Measurements from ENCODE around the gene KCTD17.
"Not testable (repeated sequence)": the region's sequence is repeated elsewhere in the genome, so short reads cannot be mapped to it uniquely, and the experiment has no call there.

Gene KCTD17

DNA sequence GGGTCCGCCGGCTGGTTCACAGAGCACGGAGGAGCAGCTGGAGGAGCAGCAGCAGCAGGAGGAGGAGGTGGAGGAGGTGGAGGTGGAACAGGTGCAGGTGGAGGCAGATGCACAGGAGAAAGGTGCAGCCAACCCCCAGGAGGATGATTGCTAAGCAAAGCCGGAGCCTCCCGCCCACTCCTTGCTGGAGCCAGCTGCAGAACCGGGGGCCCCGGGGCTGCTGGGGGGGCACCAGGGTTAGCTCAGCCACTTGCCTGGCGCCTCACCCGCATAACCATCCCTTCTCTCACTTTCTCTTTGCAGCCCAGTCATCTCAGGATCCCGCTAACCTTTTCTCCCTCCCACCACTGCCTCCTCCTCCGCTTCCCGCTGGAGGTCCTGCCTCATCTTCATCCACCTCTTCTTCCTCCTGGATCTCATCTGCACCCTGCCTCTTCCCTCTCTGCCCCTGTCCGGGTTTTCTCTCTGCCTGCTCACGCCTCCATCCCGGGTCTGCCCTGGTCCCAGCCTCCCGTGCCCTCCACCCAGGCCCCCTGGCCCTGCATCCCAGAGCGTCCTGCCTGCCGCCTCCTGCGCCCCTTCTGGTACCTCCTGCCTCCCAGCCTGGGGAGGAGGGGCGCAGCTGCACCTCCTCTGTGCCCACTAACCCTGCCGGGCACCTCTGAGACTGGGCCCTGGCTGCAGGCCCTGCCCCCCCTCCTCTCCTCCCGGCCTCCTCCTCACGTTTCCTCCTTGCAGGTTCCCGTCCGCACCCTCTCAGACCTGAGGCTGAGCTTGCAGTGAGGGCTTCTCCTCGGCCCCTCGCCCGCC, 9.5 kb downstream of the KCTD17 start:
- FAIRE-seq (no peak), DNase-seq (ENCODE audit: low spot score) (no peak)

DNA sequence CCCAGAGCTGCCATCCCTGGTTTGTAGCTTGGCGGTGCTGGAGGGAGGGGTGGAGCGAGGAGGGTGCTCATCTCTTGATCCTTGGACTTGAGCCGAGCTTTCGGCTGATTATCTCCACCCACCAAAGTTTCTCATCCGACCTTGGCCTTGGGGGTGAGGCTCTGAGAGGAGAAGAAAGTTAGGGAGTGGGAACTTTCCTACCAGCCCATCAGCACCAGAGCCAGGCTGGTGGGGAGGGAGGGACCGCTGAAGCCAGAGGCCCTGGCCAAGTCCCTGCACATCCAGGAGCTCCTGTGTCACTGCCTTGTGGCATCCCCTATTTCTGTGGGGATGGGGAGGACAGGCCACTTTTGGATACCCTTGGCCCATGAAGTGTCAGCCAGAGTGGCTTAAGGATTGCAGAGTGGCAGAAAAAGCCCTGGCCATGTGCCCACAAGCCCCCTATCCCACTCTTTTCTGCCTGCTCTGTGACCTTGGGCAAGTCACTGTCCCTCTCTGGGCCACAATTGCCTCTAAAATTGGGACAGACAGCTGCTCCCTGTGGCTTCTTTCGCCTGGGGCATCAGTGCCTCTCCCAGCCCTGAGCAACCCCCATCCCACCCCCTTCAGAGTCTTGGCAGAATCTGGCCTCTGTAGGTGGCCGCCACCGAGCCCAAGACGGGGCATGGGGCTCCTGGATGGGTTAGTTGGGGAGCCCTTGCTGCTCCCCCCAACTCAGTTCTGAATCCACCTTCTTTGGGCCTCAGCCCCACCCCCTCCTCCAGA, 10.3 kb downstream of the KCTD17 start:
- FAIRE-seq (no peak), DNase-seq (ENCODE audit: low spot score) (no peak)

DNA sequence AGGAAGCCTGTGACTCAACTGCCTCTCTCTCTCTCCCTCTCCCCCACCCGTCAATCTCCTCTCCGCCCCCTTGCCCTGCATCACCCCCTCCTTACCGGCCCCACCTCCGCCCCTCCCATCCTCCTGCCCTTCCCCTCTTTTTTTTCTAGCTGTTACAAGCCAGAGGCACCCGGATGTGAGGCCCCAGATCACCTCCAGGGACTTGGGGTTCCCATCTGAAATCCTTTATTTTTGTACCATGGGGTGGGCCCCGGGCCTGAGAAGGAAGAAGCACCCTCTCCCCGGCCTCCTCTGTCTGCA, 10.8 kb downstream of the KCTD17 start:
- FAIRE-seq, result no peak
- no peak for DNase-seq (ENCODE audit: low spot score)

DNA sequence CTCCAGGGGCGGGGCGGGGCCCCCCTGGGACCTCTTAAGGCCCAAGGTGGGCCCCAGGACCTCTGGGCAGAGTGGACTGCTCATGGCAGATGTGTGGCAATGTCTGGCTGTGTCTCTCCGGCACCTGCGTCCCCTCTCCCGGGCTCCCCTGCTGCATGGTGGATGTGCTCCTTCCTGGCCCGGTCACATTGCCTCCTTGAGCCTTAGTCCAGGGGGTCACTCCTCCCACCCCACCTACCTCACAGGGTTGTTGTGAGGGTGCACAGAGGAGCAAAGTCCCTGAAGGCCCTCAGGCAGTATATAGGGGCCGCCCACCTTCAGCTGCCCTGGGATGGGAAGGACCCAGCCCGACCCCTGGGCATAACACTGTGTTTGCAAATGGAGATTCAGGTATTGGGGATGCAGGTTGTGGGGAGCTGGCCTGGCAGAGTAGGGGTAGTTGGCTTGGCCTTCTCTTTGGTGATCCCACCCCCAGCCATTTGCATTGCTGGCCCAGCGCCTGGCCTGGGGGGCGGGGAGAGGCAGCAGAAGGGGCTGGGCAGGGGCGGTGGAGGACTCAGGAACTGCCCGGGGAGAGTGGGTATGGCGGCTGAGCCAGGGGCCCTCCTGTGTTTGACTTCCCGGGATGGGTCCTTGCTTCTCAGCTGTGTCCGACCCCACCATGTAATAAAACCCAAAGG, 11.3 kb downstream of the KCTD17 start:
- DNase-seq (ENCODE audit: low spot score) (no peak), FAIRE-seq (no peak)

DNA sequence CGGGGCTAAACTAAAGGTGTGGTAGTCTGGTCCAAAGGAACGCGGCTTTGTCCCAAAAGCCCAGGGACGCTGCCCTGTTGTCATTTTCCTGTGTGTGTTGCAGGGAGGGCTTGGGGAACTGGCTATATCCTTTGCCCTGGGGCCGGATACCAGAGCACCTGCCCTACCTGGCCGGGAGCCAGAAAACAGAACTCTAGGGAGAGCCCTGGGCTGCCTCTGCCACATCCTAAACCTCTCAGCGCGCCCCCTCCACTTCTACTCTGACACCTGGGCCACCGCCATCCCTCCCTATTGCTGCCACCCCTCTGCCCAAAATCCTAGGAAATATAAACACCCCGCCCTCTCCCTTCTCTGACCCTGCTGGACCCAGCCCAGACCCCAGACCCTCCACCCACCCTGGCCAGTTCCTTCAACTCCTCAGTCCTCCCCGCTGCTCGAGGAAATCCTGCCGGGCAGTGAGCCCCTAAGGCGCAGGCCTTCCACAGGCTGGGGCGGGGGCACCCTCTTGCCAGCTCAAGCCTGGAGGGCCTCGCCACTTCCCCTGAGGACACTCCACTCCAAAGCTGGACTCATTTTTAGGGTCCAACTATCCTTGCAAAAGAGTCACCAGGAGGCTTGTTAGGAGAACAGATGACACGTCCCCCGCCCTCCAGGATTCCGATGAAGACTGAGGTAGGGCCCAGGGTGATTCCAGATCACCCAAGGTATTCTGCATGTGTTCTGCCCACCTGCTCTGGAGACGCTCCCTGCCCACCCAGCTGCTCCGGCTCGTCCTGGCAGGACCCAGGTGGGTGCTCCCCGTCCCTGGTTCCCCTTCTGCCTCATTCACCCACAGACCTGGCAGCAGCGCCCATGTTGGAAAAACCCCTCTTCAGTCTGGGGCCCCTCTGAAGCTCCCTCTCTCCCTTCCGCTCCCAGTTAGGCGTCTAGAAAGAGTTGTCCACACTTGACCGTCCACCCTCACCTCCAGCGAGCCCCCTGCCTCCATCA, 12.2 kb downstream of the KCTD17 start:
- FAIRE-seq, result no peak
- DNase-seq (ENCODE audit: low spot score), result no peak

DNA sequence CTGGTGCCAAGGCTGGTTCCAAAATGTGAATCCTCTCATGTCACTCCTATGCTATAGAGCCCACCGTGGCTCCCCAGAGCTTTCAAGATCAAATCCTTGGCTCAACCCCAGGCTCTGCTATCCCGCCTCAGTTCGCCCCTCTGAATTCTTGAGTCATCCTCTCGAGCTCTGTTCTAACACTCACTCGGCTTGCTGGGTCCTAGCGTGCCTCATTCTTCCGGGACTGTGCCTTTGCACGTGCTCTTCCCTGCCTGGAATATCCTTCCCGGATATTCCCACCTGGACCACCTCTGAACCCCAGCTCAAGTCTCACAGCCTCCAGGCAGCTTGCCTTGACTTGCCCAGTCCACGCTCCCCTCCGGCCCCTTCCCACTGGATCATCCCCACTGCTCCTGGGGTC, 13.0 kb downstream of the KCTD17 start:
- FAIRE-seq, result no peak

DNA sequence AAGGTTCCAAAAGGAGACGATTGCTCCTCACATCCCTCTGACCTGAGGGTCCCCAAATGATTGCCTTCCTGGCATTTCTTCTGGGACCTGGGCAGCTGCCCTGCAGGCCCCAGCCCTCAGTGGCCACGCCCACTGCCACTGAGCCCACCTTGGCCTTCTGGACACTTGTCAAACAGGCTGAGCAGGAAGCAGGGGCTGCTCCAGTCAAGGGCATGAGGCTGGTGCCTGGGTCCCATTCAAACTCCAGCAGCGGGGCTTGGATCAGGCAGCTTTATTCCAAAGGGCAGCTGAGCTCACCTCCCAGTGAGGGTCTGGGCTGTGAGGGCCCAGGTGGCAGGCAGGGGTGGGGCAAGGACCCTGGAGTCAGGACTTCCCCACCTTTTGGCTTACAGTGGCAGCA, 13.6 kb downstream of the KCTD17 start:
- DNase-seq (ENCODE audit: low spot score) (no peak), FAIRE-seq (no peak)

More for the DNA sequence above, 13.0 kb downstream of the KCTD17 start:
- DNase-seq (ENCODE audit: low spot score), result no peak

DNA sequence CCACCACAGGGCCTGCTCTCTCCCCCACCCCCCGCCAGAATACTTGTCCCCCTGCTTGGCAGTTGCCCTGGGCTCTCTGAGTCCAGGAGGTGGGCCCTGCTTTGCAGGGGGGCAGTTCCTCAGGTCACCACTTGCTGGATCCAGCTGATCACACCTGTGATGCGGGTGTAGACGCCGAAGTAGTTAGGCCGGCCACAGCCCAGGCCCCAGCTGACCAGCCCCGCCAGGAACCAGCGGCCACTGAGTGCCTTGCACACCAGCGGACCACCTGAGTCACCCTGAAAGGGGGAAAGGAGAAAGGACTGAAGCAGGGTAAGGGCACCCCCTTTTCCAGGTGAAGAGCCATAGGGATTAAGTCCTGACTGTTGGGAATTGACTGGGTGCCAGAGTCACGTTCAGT, 14.4 kb downstream of the KCTD17 start:
- no peak for FAIRE-seq
- no peak for DNase-seq (ENCODE audit: low spot score)

DNA sequence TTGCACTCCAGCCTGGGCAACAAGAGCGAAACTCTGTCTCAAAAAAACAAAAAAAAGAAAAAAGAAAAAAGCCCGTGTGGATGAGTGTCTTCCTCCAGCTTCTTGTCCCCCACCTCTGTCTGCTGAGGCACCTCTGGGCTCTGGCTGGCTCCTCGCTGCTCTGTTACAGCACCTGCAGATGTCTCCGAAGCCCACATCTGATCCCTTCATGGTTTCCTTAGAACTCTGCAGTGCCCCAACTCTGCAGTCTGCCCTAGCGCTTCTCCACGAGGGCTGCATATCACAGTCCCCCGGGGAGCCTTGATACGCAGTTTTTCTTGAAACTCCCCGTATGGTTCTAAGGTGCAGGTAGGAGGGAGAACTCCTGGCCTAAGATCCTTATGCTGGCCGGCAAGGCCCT, 15.9 kb downstream of the KCTD17 start:
- DNase-seq (ENCODE audit: low spot score), result no peak
- FAIRE-seq, result no peak

DNA sequence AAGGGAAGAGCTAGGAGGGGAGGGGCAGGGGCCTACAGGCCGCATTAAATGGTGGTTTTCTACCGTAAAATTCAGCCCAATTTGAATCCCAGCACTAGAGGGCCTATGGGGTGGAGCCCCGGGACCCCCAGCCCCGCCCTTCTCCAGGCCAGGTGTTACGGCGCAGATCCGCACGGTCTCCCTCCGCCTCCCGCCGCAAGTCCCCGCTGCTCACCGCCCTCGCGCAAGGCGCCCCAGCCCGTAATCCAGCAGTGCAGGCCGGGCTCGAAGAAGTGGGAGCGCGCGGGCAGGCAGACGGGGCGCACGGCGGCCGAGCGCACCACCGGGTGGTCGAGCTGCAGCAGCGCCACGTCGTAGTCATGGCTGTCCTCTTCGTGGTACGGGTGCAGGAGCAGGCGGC, 17.3 kb downstream of the KCTD17 start:
- no peak for DNase-seq (ENCODE audit: low spot score)
- FAIRE-seq, result no peak

DNA sequence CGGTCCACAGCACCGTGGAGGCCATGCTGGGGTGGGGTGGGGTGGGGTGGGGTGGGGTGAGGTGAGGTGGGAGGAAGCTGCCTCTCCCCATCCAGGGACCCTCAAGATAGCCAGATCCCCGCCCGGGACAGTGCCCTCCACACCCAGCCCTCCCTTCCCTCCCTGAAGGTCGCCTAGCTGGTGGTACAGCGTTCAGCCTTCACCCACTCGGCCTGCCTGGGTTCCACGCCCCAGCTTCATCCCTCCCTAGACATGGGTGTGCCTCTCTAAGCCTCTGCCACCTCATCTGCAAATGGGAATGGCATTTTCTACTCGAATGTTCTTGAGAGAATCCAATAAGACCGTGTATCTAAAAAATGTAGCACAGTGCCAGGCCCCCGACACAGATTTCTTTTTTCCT, 17.8 kb downstream of the KCTD17 start:
- DNase-seq (ENCODE audit: low spot score), result no peak
- FAIRE-seq, result no peak

DNA sequence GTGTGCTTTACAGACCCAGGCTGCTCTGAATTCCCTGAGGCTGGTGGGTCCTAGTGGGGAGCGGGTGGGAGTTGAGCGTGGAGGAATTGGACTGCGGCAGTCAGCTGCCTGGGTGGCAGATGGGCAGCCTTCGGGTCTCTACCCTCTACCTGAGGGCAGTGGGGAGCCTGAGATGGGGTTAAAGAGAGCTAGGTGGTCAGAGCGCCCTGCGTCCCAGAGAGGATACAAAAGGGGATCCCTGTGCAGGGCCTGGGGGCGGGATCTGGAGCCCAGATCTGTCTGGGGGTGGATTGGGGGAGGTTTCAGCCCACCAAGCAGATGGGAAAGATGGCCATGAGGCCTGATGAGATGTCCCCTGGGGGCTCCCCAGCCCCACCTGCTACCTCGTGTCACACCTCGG, 18.2 kb downstream of the KCTD17 start:
- no peak for DNase-seq (ENCODE audit: low spot score)
- no peak for FAIRE-seq

DNA sequence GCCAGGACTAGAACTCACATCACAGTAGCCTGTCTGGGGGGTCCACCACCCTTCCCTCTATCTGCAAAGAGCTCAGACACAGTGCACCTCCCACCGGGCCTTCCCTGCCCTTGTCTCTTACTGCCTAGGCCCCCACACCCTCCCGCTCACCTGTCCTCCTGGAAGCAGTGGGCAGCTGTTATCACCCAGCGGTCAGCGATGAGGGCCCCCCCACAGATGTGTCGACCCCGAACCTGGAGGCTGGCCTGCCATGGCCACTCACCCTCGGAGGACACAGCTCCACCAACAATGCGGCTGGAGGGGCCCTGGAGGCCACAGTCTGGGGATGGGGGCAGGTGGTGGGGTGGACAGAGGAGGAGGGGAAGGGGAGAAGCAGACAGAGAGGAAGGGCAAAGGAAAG, 18.8 kb downstream of the KCTD17 start:
- DNase-seq (ENCODE audit: low spot score), result no peak
- FAIRE-seq, result no peak

DNA sequence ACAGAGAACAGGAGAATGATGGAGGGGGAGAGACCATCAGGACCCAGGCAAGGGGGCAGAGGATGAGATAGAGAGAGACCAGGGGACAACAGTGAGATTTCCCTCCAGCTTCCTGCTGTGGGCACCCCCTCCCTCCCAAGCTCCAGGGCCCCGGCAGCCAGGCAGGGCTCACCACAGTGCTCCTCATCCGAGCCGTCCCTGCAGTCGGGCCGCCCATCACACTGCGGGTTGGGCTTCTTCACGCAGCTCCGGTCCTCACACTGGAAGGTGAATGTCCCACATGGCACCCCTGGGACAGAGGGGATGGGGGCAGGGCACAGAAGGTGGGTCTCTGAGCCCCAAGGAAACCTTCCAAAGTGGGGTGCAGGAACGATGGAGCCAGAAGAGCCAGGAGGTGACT, 19.2 kb downstream of the KCTD17 start:
- DNase-seq (ENCODE audit: low spot score) (no peak), FAIRE-seq (no peak)

DNA sequence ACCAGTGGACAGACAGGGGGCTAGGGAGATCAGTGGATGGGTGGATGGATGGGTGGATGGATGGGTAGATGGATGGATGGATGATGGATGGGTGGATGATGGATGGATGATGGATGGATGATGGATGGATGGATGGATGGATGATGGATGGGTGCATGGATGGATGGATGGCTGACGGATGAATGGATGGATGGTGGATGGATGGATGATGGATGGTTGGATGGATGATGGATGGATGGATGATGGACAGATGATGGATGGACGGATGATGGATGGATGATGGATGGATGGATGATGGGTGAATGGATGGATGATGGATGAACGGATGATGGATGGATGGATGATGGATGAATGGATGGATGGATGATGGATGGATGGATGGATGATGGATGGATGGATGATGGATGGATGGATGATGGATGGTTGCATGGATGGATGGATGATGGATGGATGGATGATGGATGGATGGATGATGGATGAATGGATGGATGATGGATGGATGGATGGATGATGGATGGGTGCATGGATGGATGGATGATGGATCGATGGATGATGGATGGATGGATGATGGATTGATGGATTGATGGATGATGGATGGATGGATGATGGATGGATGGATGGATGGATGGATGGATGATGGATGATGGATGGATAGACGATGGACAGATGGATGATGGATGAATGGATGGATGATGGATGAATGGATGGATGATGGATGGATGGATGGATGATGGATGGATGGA, 20.5 kb downstream of the KCTD17 start:
- not testable (repeated sequence) for DNase-seq (ENCODE audit: low spot score); FAIRE-seq

DNA sequence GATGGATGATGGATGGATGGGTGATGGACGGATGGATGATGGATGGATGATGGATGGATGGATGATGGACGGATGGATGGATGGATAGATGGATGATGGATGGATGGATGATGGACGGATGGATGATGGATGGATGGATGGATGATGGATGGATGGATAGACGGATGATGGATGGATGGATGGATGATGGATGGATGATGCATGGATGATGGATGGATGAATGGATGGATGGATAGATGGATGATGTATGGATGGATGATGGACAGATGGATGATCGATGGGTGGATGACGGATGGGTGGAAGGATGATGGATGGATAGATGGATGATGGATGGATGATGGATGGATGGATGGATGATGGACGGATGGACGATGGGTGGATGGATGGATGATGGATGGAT, 21.1 kb downstream of the KCTD17 start:
- DNase-seq (ENCODE audit: low spot score) (no peak), FAIRE-seq (no peak)

DNA sequence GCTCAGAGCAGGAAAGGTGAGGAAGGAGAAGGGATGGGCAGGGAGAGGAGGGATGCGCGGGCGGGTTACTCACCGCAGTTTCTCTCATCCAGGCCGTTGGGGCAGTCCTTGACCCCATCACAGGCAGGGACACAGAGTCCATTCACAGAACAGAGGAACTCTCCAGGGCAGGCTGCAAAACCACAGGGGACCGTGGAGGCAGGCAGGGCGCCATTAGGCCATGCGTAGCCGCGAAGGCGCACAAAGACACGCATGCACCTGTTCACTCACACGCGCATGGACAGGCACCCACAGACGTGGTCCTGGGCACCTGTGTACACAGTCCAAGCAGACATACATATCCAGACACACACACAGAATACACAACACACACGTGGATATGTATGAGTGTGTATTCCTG, 23.0 kb downstream of the KCTD17 start:
- DNase-seq (ENCODE audit: low spot score), result no peak
- no peak for FAIRE-seq

DNA sequence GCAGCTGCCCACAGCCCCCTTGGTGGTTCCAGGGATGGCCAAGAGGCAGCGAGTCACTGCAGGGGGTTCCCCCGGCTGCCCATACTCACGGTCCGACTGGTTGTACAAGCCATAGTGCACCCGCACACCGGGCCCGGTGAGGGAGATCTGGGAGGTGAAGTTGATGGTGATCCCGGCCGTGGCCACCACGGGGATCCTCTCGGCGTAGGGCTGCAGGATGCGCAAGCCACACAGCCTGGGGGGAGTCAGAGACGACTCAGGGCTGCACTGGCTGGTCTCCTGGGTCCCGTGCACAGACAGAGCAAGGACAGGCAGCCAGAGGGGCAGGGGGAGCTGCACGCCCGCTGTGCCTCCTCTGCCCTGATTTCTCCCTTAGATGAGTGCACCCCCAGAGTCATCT, 23.5 kb downstream of the KCTD17 start:
- FAIRE-seq (no peak), DNase-seq (ENCODE audit: low spot score) (no peak)

DNA sequence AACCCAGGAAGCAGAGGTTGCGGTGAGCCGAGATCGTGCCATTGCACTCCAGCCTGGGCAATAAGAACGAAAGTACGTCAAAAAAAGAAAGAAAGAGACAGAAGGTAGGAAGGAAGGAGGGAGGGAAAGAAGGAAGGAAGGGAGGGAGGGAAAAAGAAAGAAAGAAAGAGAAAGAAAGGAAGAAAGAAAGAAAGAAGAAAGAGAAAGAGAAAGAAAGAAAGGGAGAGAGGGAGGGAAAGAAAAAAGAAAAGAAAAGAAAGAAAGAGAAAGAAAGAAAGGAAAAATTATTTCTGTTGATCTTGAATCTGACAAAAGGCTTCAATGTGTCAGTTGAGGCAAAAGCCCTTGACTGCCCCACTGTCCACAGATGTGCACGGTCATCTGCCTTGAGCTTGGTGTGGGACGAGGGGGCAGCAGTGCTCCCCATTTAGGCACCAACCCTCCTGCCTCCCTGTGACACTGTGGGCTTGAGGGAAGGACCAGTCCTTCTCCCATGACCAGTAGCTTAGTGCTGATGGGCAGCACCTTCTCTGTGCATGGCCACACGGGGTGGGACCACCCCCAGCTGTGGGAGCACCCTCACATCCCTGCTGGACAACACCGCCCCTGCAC, 24.4 kb downstream of the KCTD17 start:
- DNase-seq (ENCODE audit: low spot score), result no peak

DNA sequence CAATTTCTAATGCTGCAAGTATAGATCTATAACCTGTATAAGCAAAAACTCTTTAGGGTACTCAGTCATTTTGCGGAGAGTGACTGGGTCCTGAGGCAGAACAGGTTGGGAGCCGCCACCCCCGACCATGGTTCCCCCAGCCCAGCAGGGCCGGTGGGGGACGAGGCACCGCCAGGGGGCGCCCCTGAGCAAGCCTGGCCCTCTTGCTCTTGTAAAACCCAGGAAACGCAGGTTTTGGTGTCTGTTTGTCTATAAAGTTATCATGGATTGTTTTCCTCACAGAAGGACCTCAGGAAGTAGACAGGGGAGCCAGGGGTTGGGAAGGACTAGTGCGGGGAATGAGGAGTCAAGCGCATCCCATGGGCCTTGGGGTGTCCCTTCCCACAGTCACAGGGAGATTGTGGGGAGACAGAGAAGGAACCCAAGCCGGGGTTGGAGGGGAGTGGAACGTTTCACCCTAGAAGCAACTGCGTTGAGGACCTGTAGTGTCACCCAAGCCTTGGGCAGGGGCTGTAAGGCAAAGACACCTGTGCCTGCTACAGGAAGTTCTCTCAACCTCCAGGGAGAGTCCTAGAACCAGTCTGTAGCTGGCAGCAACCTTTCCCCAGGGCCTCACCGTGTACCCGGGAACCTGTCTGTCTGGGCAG, 26.4 kb downstream of the KCTD17 start:
- FAIRE-seq (no peak), DNase-seq (ENCODE audit: low spot score) (no peak)

More for the DNA sequence above, 24.4 kb downstream of the KCTD17 start:
- FAIRE-seq, result no peak
